ENCODE data around the gene CDH13.

- no peak for TF ChIP-seq CTCF (IDR thresholded peaks at IDR 0.05)
- TF ChIP-seq POLR2A (IDR thresholded peaks at IDR 0.05): no peak
These were observed 1222.7 kb downstream of the CDH13 start for GRCh38 chr16:83849421-83849820.

Measured in adrenal gland (tissue), 5 donors.